Measurements from ENCODE around the gene PRTFDC1. TPM values are rescaled to one million over a fixed set of nuclear protein-coding genes. Genes with fewer than 3 reads are reported as not detected.

PRTFDC1 gene
- total RNA-seq, 1 experiment from 2014 or later: 20.8 TPM

- DNase-seq (ENCODE audit: extremely low read depth, low read depth): peak; percentile 26
These were observed 43.5 kb downstream of the PRTFDC1 start for GRCh38 chr10:24908793-24909423.

- no peak for DNase-seq (ENCODE audit: extremely low read depth, low read depth)
These were observed 44.5 kb downstream of the PRTFDC1 start for GRCh38 chr10:24907956-24908355.

- no peak for DNase-seq (ENCODE audit: extremely low read depth, low read depth)
These were observed 46.0 kb downstream of the PRTFDC1 start for GRCh38 chr10:24906372-24906771.

GRCh38 chr10:24904824-24905223 lies 47.6 kb downstream of the PRTFDC1 start:
- DNase-seq (ENCODE audit: extremely low read depth, low read depth): no peak

GRCh38 chr10:24902400-24902728 lies 50.0 kb downstream of the PRTFDC1 start:
- DNase-seq (ENCODE audit: extremely low read depth, low read depth): no peak

GRCh38 chr10:24901686-24902399 lies 50.6 kb downstream of the PRTFDC1 start:
- DNase-seq (ENCODE audit: extremely low read depth, low read depth): peak; percentile 36

- no peak for DNase-seq (ENCODE audit: extremely low read depth, low read depth)
These were observed 51.3 kb downstream of the PRTFDC1 start for GRCh38 chr10:24900888-24901685.

GRCh38 chr10:24899571-24899970 lies 52.8 kb downstream of the PRTFDC1 start:
- no peak for DNase-seq (ENCODE audit: extremely low read depth, low read depth)

- DNase-seq (ENCODE audit: extremely low read depth, low read depth): no peak
These were observed 53.9 kb downstream of the PRTFDC1 start for GRCh38 chr10:24898501-24898900.

- no peak for DNase-seq (ENCODE audit: extremely low read depth, low read depth)
These were observed 55.0 kb downstream of the PRTFDC1 start for GRCh38 chr10:24897326-24897926.

- DNase-seq (ENCODE audit: extremely low read depth, low read depth): no peak
These were observed 57.7 kb downstream of the PRTFDC1 start for GRCh38 chr10:24894728-24895127.

GRCh38 chr10:24894309-24894708 lies 58.1 kb downstream of the PRTFDC1 start:
- DNase-seq (ENCODE audit: extremely low read depth, low read depth): no peak

GRCh38 chr10:24893127-24893526 lies 59.3 kb downstream of the PRTFDC1 start:
- no peak for DNase-seq (ENCODE audit: extremely low read depth, low read depth)

- no peak for DNase-seq (ENCODE audit: extremely low read depth, low read depth)
These were observed 60.6 kb downstream of the PRTFDC1 start for GRCh38 chr10:24891823-24892222.

- no peak for DNase-seq (ENCODE audit: extremely low read depth, low read depth)
These were observed 62.8 kb downstream of the PRTFDC1 start for GRCh38 chr10:24889639-24890038.

- no peak for DNase-seq (ENCODE audit: extremely low read depth, low read depth)
These were observed 64.6 kb downstream of the PRTFDC1 start for GRCh38 chr10:24887855-24888231.

- no peak for DNase-seq (ENCODE audit: extremely low read depth, low read depth)
These were observed 66.1 kb downstream of the PRTFDC1 start for GRCh38 chr10:24886290-24886680.

- DNase-seq (ENCODE audit: extremely low read depth, low read depth): no peak
These were observed 66.7 kb downstream of the PRTFDC1 start for GRCh38 chr10:24885551-24886289.

- DNase-seq (ENCODE audit: extremely low read depth, low read depth): no peak
These were observed 67.6 kb downstream of the PRTFDC1 start for GRCh38 chr10:24884793-24885192.

- no peak for DNase-seq (ENCODE audit: extremely low read depth, low read depth)
These were observed 68.1 kb downstream of the PRTFDC1 start for GRCh38 chr10:24884316-24884715.

GRCh38 chr10:24883176-24883575 lies 69.2 kb downstream of the PRTFDC1 start:
- no peak for DNase-seq (ENCODE audit: extremely low read depth, low read depth)

Measured in NCI-H460 (cell line).